ENCODE results near the gene HDHD5. TPM values are rescaled to one million over a fixed set of nuclear protein-coding genes. Genes with fewer than 3 reads are reported as not detected.

Gene HDHD5
- total RNA-seq, 2 donors from 2014 or later = 39.4 to 53.0 TPM

DNA sequence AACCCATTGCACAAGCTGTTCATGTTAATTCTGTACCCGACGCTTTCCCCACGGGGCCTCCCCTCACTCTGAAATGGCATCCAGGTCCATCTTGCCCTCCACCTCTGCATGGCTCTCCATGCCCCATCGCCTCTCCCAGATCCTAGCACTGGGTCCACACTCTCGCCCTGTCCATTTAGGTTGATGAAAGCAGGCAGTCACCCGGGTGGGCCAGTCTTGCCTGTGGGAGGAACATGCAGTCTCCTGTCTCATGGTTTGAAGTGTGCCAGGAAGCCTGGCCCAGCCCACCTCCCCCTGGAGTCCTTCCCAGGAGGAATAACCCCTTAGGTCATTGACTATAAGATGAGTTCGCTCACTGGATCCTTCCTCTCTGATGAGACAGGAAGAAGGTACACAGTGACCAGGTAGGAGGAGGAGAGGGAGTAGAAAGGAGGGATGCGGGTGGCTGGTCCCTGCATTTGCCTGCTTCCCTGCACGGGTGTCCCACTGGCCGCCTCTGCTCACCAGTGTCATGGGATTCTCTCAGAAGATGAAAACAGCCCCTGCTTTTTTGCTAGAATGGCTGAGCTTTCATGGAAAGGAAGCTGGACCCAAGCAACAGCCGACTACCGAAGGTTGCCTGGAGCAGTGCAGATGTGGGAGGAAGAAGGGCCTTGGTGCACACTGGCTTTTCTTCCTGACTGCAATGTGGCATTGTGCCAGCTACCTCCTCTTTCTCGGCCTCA is 44.7 kb downstream of the HDHD5 start:
- TF ChIP-seq, protein P1, sequence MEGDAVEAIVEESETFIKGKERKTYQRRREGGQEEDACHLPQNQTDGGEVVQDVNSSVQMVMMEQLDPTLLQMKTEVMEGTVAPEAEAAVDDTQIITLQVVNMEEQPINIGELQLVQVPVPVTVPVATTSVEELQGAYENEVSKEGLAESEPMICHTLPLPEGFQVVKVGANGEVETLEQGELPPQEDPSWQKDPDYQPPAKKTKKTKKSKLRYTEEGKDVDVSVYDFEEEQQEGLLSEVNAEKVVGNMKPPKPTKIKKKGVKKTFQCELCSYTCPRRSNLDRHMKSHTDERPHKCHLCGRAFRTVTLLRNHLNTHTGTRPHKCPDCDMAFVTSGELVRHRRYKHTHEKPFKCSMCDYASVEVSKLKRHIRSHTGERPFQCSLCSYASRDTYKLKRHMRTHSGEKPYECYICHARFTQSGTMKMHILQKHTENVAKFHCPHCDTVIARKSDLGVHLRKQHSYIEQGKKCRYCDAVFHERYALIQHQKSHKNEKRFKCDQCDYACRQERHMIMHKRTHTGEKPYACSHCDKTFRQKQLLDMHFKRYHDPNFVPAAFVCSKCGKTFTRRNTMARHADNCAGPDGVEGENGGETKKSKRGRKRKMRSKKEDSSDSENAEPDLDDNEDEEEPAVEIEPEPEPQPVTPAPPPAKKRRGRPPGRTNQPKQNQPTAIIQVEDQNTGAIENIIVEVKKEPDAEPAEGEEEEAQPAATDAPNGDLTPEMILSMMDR (conservative IDR thresholded peaks at IDR 0.05) = no peak
- Histone ChIP-seq H3K9me3 (ENCODE audit: control insufficient read depth, low read length) (no peaks in the 10 kb centered on the region), H3K27ac (ENCODE audit: low read depth, low read length) (no peak overlapping the region), H3K4me1 (ENCODE audit: control insufficient read depth, insufficient read depth, low read length) (peaks cover 19% of the 10 kb centered on the region), H3K27me3 (ENCODE audit: control insufficient read depth, insufficient read depth, low read length, poor library complexity, severe bottlenecking) (no peaks in the 10 kb centered on the region), H3K4me3 (ENCODE audit: low read length) (no peak overlapping the region), H3K9ac (ENCODE audit: extremely low read depth, low read length, poor library complexity, severe bottlenecking) (no peak overlapping the region), H3K36me3 (ENCODE audit: control insufficient read depth, insufficient read depth, low read length) (peaks cover 7% of the 10 kb centered on the region)
- Mint-ChIP-seq H3K9me3 (no peaks in the 10 kb centered on the region), H3K27ac (no peak overlapping the region), H3K4me3 (no peak overlapping the region), H3K4me1 (peaks cover 29% of the 10 kb centered on the region), H3K36me3 (ENCODE audit: low read depth) (peaks cover 4% of the 10 kb centered on the region), H3K27me3 (ENCODE audit: insufficient read depth) (peaks cover 5% of the 10 kb centered on the region)
- no peak for DNase-seq
- 92 to 98% methylated on average over 7 to 13 of the region's 13 CpGs for WGBS, 2 experiments (ENCODE audit: insufficient coverage in 1 of 2, insufficient read length in 1 of 2)

DNA sequence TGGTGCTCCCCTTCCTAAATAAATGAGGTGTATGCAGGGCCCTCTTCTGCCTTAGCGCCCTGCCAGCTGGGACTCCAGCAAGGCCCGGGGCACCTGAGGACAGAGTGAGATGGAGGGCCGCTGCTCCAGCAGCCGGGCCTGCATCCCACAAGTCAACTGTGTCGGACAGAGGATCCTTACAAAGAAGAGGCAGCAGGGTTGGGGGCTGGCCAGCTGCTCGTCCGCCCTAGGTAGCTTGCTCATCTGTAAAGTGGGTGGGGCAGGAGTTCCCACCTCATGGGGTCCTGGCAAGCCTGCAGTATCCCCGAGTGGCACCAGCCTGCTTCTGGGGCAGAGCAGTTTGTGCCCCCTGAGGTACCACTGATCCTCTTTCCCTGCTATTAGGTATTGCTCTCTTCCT is 45.5 kb downstream of the HDHD5 start:
- Histone ChIP-seq H3K9me3 (ENCODE audit: control insufficient read depth, low read length) (no peaks in the 10 kb centered on the region), H3K9ac (ENCODE audit: extremely low read depth, low read length, poor library complexity, severe bottlenecking) (no peak overlapping the region), H3K4me1 (ENCODE audit: control insufficient read depth, insufficient read depth, low read length) (peaks cover 17% of the 10 kb centered on the region), H3K4me3 (ENCODE audit: low read length) (no peak overlapping the region), H3K36me3 (ENCODE audit: control insufficient read depth, insufficient read depth, low read length) (peaks cover 12% of the 10 kb centered on the region), H3K27ac (ENCODE audit: low read depth, low read length) (no peak overlapping the region), H3K27me3 (ENCODE audit: control insufficient read depth, insufficient read depth, low read length, poor library complexity, severe bottlenecking) (no peaks in the 10 kb centered on the region)
- TF ChIP-seq, protein P1 (conservative IDR thresholded peaks at IDR 0.05) = no peak
- peaks cover 27% of the 10 kb centered on the region for H3K4me1 Mint-ChIP-seq
- H3K36me3 Mint-ChIP-seq (ENCODE audit: low read depth) = peaks cover 4% of the 10 kb centered on the region
- H3K4me3 Mint-ChIP-seq = no peak overlapping the region
- H3K27me3 Mint-ChIP-seq (ENCODE audit: insufficient read depth) = peaks cover 1% of the 10 kb centered on the region
- H3K27ac Mint-ChIP-seq = no peak overlapping the region
- 94 to 95% methylated on average over 5 to 8 of the region's 8 CpGs for WGBS, 2 experiments (ENCODE audit: insufficient coverage in 1 of 2, insufficient read length in 1 of 2)
- no peaks in the 10 kb centered on the region for H3K9me3 Mint-ChIP-seq
- DNase-seq = no peak

DNA sequence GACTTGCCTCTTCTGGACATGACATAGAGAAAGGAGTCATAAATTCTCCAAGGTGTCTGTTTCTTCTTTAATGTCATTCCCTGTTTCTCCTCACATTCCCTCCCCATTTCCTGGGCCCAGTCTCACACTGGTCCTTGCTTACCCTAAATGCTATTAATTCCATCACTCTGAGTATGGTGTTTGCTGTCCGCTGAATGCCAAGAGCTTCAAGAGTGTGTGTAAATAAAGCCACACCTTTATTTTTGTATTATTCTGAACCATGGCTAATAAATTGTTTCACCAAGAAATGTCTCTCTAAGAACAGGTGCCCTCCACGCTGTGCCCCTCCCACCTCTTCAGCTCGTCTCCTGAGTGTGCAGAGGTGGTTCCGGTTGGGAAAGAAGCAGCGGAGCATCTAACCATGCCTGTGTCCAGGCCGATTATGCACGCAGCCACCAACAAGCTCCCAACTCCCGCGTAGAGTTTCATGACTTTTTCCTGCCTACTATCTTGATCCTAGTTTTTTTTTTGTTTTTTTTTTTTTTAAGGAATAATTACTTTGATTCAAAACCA is 46.5 kb downstream of the HDHD5 start:
- no peaks in the 10 kb centered on the region for H3K27me3 Mint-ChIP-seq (ENCODE audit: insufficient read depth)
- Histone ChIP-seq H3K27ac (ENCODE audit: low read depth, low read length) (no peak overlapping the region), H3K4me1 (ENCODE audit: control insufficient read depth, insufficient read depth, low read length) (peaks cover 7% of the 10 kb centered on the region), H3K9me3 (ENCODE audit: control insufficient read depth, low read length) (no peaks in the 10 kb centered on the region), H3K36me3 (ENCODE audit: control insufficient read depth, insufficient read depth, low read length) (peaks cover 22% of the 10 kb centered on the region), H3K4me3 (ENCODE audit: low read length) (no peak overlapping the region), H3K27me3 (ENCODE audit: control insufficient read depth, insufficient read depth, low read length, poor library complexity, severe bottlenecking) (no peaks in the 10 kb centered on the region), H3K9ac (ENCODE audit: extremely low read depth, low read length, poor library complexity, severe bottlenecking) (no peak overlapping the region)
- no peak overlapping the region for H3K4me3 Mint-ChIP-seq
- no peak for DNase-seq
- no peak overlapping the region for H3K27ac Mint-ChIP-seq
- WGBS, 2 experiments (ENCODE audit: insufficient coverage in 1 of 2, insufficient read length in 1 of 2) = 89 to 92% methylated on average over 3 to 9 of the region's 9 CpGs
- TF ChIP-seq, protein P1 (conservative IDR thresholded peaks at IDR 0.05) = no peak
- no peaks in the 10 kb centered on the region for H3K9me3 Mint-ChIP-seq
- H3K36me3 Mint-ChIP-seq (ENCODE audit: low read depth) = peaks cover 7% of the 10 kb centered on the region
- peaks cover 17% of the 10 kb centered on the region for H3K4me1 Mint-ChIP-seq

All from endodermal cell (in vitro differentiated cells).